HepG2 (cell line): ENCODE data around the gene PCNT. TPM values are rescaled to one million over a fixed set of nuclear protein-coding genes. Genes with fewer than 3 reads are reported as not detected.

Source experiments
- ATAC-seq: fragments of 200-7000 bp; cut with Tn5 transposase; 3 replicates; pipeline ENCODE4 v1.9.1; 2020; ENCODE audit warnings: mild to moderate bottlenecking, moderate library complexity
- BruUV-seq: library from RNA; stranded (reverse); fragments of 400-500 nt; replicated peaks from 2 replicates; lab custom pipeline; 2021; lab: Mats Ljungman, UMichigan
- CTCF ChIA-PET: fragments of 300-600 bp; formaldehyde crosslinking; extraction: SDS; loops from one replicate; lab custom pipeline; 2021; ENCODE audit warnings: low total read pairs, inconsistent platforms, low intra/inter-chr PET ratio; lab: Yijun Ruan, JAX
- POLR2A ChIA-PET: fragments of 350-600 bp; sonication (Branson Sonifier 250); formaldehyde crosslinking; loops from one replicate; lab custom pipeline; 2020; ENCODE audit warnings: antibody characterized with exemption, inconsistent platforms; lab: Yijun Ruan, JAX
- DNase-seq: peaks from one replicate; pipeline ENCODE4 v3.0.0-alpha.2; 2015; ENCODE audit warnings: low spot score
- FAIRE-seq: peaks from 3 replicates; lab custom pipeline; 2011; peaks lifted over from hg19 to GRCh38; lab: Jason Lieb, UNC
- H2AFZ ChIP-seq: one replicate; pipeline ENCODE4 v1.6.1; 2011; ENCODE audit warnings: low read length, inconsistent platforms
- H3K27ac ChIP-seq: fragments of 300-600 bp; 3 replicates; pipeline ENCODE4 v1.8.0; 2011; ENCODE audit warnings: mixed run types, mild to moderate bottlenecking, mixed read lengths, low read length, inconsistent platforms; ENCODE audit not compliant: insufficient read depth; ENCODE audit errors: extremely low read length
- H3K27me3 ChIP-seq, 2 experiments: fragments of 200-600 bp in 1 of 2; 2 replicates in 1 of 2; 3 replicates in 1 of 2; pipeline versions ENCODE4 v1.6.0 to v1.8.0; 2011; ENCODE audit warnings: low read length in 2 of 2, mild to moderate bottlenecking in 2 of 2, moderate library complexity in 2 of 2, inconsistent platforms in 1 of 2; ENCODE audit not compliant: insufficient read depth in 2 of 2, control insufficient read depth in 1 of 2
- H3K36me3 ChIP-seq, 2 experiments: fragments of 200-600 bp in 1 of 2; replicated peaks in 1 of 2; 2 replicates in 1 of 2; 3 replicates in 1 of 2; pipeline versions ENCODE4 v1.5.1 to v1.8.0; 2011; ENCODE audit warnings: low read length in 2 of 2, inconsistent platforms in 1 of 2; ENCODE audit not compliant: insufficient read depth in 2 of 2, control insufficient read depth in 1 of 2
- H3K4me1 ChIP-seq: 2 replicates; pipeline ENCODE4 v1.5.1; 2012; ENCODE audit warnings: low read length, inconsistent platforms; ENCODE audit not compliant: insufficient read depth
- H3K4me2 ChIP-seq: 2 replicates; pipeline ENCODE4 v1.6.0; 2011; ENCODE audit warnings: low read depth, low read length, inconsistent platforms
- H3K4me3 ChIP-seq, 3 experiments: fragments of 200-600 bp in 1 of 3; sonication (generic), shearing (Covaris generic) in 1 of 3; replicated peaks in 1 of 3; 2 replicates each; pipeline ENCODE4 v1.5.1; 2011 to 2016; ENCODE audit warnings: low read length in 3 of 3, inconsistent platforms in 2 of 3, low read depth in 2 of 3, mild to moderate bottlenecking in 2 of 3, control low read depth in 1 of 3, mixed read lengths in 1 of 3; ENCODE audit not compliant: insufficient read depth in 1 of 3
- H3K79me2 ChIP-seq: one replicate; pipeline ENCODE4 v1.6.1; 2011; ENCODE audit warnings: low read length, inconsistent platforms; ENCODE audit not compliant: insufficient read depth
- H3K9ac ChIP-seq: 2 replicates; pipeline ENCODE4 v1.6.0; 2011; ENCODE audit warnings: mild to moderate bottlenecking, low read depth, low read length, inconsistent platforms; ENCODE audit not compliant: insufficient read depth
- H3K9me3 ChIP-seq: 2 replicates; pipeline ENCODE4 v1.5.1; 2012; ENCODE audit warnings: mild to moderate bottlenecking, low read length
- H4K20me1 ChIP-seq: 2 replicates; pipeline ENCODE4 v1.6.0; 2011; ENCODE audit warnings: inconsistent platforms, mild to moderate bottlenecking, low read length, moderate library complexity; ENCODE audit not compliant: insufficient read depth
- HOXA7 ChIP-seq: sonication (generic); formaldehyde crosslinking; IDR thresholded peaks from 2 replicates; pipeline ENCODE4 v1.8.1; 2022; ENCODE audit warnings: mild to moderate bottlenecking, missing genetic modification reagents, moderate library complexity
- RARA ChIP-seq: IDR thresholded peaks from 2 replicates; pipeline ENCODE4 v1.6.1; 2016; ENCODE audit warnings: missing genetic modification reagents, missing compliant biosample characterization
- SMYD3 ChIP-seq: sonication (generic); formaldehyde crosslinking; IDR thresholded peaks from 2 replicates; pipeline ENCODE4 v1.8.1; 2023; ENCODE audit warnings: mild to moderate bottlenecking, missing genetic modification reagents
- THRA ChIP-seq: sonication (generic); formaldehyde crosslinking; IDR thresholded peaks from 2 replicates; pipeline ENCODE4 v1.4.0; 2020; ENCODE audit warnings: missing genetic modification reagents, borderline replicate concordance
- U2AF1 ChIP-seq: fragments of 200-400 bp; formaldehyde crosslinking; optimal IDR thresholded peaks from 2 replicates; pipeline ENCODE3; 2017; ENCODE audit warnings: mild to moderate bottlenecking, low read depth, low read length
- ZBTB44 ChIP-seq: sonication (generic); formaldehyde crosslinking; IDR thresholded peaks from 2 replicates; pipeline ENCODE4 v1.4.0; 2020; ENCODE audit warnings: missing genetic modification reagents
- ZFP90 ChIP-seq: sonication (generic); formaldehyde crosslinking; IDR thresholded peaks from 2 replicates; pipeline ENCODE4 v1.8.0; 2022; ENCODE audit warnings: missing genetic modification reagents, mild to moderate bottlenecking, inconsistent platforms, borderline replicate concordance
- ZNF337 ChIP-seq: sonication (generic); formaldehyde crosslinking; IDR thresholded peaks from 2 replicates; pipeline ENCODE4 v1.5.1; 2020; ENCODE audit warnings: missing genetic modification reagents, low read depth, mild to moderate bottlenecking, borderline replicate concordance
- ZNF605 ChIP-seq: sonication (generic); formaldehyde crosslinking; IDR thresholded peaks from 2 replicates; pipeline ENCODE4 v1.8.0; 2022; ENCODE audit warnings: mild to moderate bottlenecking, missing genetic modification reagents
- ZNF616 ChIP-seq: sonication (generic); formaldehyde crosslinking; IDR thresholded peaks from 2 replicates; pipeline ENCODE4 v1.5.0; 2020; ENCODE audit warnings: low read depth, mild to moderate bottlenecking, missing genetic modification reagents
- ZNF713 ChIP-seq: sonication (generic); formaldehyde crosslinking; IDR thresholded peaks from 2 replicates; pipeline ENCODE4 v1.4.0; 2020; ENCODE audit warnings: mild to moderate bottlenecking, missing genetic modification reagents
- ZSCAN9 ChIP-seq: IDR thresholded peaks from 2 replicates; pipeline ENCODE4 v1.6.1; 2016; ENCODE audit warnings: borderline replicate concordance
- WGBS: methylation state at CpG from one replicate; pipeline ENCODE4 v1.1.6; 2017; ENCODE audit warnings: low lambda C conversion rate; 5-methylcytosine and 5-hydroxymethylcytosine counted together
- in situ Hi-C: cut with HindIII; loops from 2 replicates; pipeline ENCODE4 v1.10.0; 2017; ENCODE audit warnings: low pct_unique_long_range_greater_than_20kb; ENCODE audit not compliant: extremely low pct_ligation_motif_present
- intact Hi-C: fragments of 100-400 bp; cut with micrococcal nuclease; formaldehyde crosslinking; loops from one replicate; pipeline ENCODE4 v1.10.0; 2022; ENCODE audit not compliant: unreplicated experiment
- polyA plus RNA-seq, 8 experiments: library from polyadenylated mRNA; depleted of rRNA in 3 of 8; stranded (reverse) in 7 of 8; unstranded in 1 of 8; fragments of >200 nt; fragmentation: Illumina TruSeq in 4 of 8; extraction: Trizol in 4 of 8; gene quantifications; 2 replicates each; pipeline versions ENCODE4 v1.2.1 to v1.2.3, GENCODE V29; 2011 to 2016; ENCODE audit warnings: low read depth in 4 of 8, missing spikeins in 1 of 8, mixed read lengths in 1 of 8; ENCODE audit not compliant: insufficient read depth in 1 of 8
- total RNA-seq, 5 experiments: library from RNA; depleted of rRNA; stranded (reverse); fragments of >200 nt; fragmentation: Illumina TruSeq; extraction: Trizol; gene quantifications; 2 replicates each; pipeline ENCODE4 v1.2.3, GENCODE V29; 2016; ENCODE audit warnings: low read depth in 1 of 5

The PCNT gene
- total and polyA plus RNA-seq, 2 of the 13 experiments (the other 11 are each of a cell fraction or from before 2014, with no cell fraction given): 5.6 to 12.4 TPM

- TF ChIP-seq SMYD3: no peak
- TF ChIP-seq RARA (CRISPR knock-in tag): no peak
- TF ChIP-seq ZSCAN9 (CRISPR knock-in tag): no peak
- TF ChIP-seq ZNF337 (CRISPR knock-in tag): no peak
- TF ChIP-seq ZNF713: no peak
- TF ChIP-seq, all 625 proteins: peak for 0
Observed at GRCh38 chr21:46351476-46352163, 27.7 kb downstream of the PCNT start (continued).

GRCh38 chr21:46352164-46352515 lies 28.2 kb downstream of the PCNT start:
- Histone ChIP-seq H3K27me3 (no peaks in the 10 kb centered on the region; a peak in 1 of 5 replicates), H3K4me3 (no peak overlapping the region), H3K27ac (no peak overlapping the region), H3K9ac (no peak overlapping the region), H3K79me2 (no peaks in the 10 kb centered on the region), H2AFZ (no peak overlapping the region), H3K9me3 (no peaks in the 10 kb centered on the region), H3K4me1 (no peaks in the 10 kb centered on the region), H3K4me2 (no peak overlapping the region), H4K20me1 (no peaks in the 10 kb centered on the region; the same call in 1 of the 2 replicates), H3K36me3 (peaks cover 40 to 76% of the 10 kb centered on the region in 2 experiments)
- intact Hi-C loops: no loop called here
- BruUV-seq: no TSS peak
- FAIRE-seq: no peak
- in situ Hi-C loops: no loop called here
- DNase-seq: no peak
- ATAC-seq: no peak
- TF ChIP-seq U2AF1: no peak
- TF ChIP-seq ZNF616 (CRISPR knock-in tag): no peak
- no peak for TF ChIP-seq THRA (CRISPR knock-in tag)
- no peak for TF ChIP-seq HOXA7
- no peak for TF ChIP-seq ZBTB44
- TF ChIP-seq ZNF605 (CRISPR knock-in tag): no peak
- TF ChIP-seq ZFP90 (CRISPR knock-in tag): no peak
- ChIA-PET CTCF (no interaction called here), POLR2A (no interaction called here)
- 100% methylated on average over 1 of the region's 11 CpGs for WGBS
